DMS 273 (cell line): Measurements from ENCODE around the gene MIX23.
A peak's percentile ranks its signal among the peaks of the same experiment; 100 is the strongest.

Experiments
- DNase-seq: peaks from one replicate; lab custom pipeline; 2025; ENCODE audit not compliant: unreplicated experiment; lab: John Stamatoyannopoulos, UW

Gene MIX23

DNA sequence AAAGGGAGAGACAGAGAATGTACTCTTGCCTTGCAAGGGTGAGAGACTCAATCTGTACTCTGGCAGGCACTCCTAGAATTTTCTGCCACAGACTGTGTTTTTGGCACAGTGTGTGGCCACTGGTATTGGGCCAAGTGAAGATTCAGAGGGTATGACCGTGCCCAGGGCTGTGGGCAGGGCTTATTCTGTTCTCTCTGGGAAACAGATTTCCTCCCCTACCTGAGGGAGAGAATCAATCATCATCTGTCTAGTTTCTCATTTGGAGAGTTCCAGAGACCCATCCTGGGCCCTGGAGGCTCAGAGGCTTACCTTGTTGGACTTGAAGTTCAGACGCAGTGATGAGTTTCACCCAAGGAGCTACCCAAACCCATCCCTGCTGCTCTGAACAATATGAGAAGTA, 29.8 kb downstream of the MIX23 start:
- peak; percentile 35 for DNase-seq

GRCh38 chr3:122351612-122352011, 31.4 kb downstream of the MIX23 start:
- DNase-seq = no peak

GRCh38 chr3:122350814-122351418, 32.1 kb downstream of the MIX23 start:
- no peak for DNase-seq

DNA sequence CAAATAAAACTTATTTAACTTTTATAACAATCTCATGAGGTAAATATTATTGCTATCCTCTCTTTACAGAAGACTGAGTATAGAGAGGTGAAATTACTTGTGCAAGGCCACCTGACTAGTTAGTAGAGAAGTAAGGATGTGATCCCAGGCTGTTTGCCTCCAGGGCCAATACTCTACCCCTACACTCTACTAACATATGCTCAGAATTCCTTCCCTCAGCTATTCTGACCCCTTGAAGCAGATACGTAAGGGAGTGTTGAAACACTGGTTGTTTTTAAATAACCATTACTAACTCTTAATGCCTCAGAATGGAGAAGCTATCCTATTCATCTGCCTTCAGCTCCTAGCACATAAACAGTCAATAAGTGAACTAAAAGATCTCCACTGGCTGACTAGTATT, 33.9 kb downstream of the MIX23 start:
- no peak for DNase-seq

DNA sequence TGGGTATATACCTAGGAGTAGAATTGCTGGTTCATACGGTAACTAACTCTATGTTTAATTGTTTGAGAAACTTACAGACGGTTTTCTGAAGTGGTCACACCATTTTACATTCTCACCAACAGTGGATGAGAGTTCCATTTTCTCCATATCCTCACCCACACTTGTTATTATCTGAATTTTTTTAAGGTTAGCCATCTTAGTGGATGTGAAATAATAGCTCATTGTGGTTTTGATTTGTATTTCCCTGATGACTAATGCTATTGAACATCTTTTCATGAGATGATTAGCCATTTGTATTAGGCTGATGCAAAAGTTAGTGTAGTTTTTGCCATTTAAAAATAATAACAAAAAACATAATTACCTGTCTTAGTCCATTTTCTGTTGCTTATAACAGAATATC, 39.4 kb downstream of the MIX23 start:
- no peak for DNase-seq

GRCh38 chr3:122342803-122343202, 40.2 kb downstream of the MIX23 start:
- DNase-seq = no peak

DNA sequence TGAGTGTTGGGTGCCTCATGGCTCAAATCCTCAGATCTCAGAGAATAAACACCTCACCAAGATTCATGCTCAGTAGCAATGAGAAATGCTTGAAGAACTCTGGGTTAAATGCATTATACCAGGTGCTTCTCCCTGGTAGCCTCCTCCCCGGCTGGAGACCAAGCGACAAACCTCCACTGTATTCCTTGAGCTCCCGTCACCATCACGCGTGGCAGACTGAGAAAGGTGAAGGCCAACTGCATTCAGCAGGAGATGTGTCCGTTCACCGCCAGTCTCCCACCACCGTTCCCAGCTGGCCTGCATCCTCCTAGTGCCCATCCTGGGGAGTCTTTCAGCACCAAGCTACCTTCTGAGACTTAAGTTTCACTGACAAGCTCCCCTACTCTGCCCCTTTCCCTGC, 50.5 kb downstream of the MIX23 start:
- DNase-seq = no peak

- no peak for DNase-seq
Observed at GRCh38 chr3:122331886-122332285, 51.1 kb downstream of the MIX23 start.

DNA sequence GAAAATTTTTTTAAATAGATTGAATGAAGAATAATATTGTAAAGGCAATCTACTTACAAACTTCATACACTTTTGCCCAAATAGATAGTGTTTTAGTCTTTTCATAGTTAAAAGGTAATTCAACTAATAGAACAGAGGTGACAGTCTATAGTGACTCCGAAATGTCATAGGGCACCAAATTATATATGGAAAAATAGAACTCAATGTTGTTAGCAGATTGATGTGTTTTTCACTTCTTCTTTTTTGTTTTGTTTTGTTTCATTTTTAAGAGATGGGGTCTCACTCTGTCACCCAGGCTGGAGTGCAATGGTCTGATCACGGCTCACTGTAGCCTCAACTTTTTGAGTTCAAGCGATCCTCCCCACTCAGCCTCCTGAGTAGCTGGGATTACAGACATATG, 57.3 kb downstream of the MIX23 start:
- DNase-seq = no peak

GRCh38 chr3:122324871-122325323, 58.1 kb downstream of the MIX23 start, which contains the start of gene CSTA:
TSS of gene CSTA (plus strand) at chr3:122325248. CDS start at chr3:122325293, 45 bp downstream.
- DNase-seq = no peak

DNA sequence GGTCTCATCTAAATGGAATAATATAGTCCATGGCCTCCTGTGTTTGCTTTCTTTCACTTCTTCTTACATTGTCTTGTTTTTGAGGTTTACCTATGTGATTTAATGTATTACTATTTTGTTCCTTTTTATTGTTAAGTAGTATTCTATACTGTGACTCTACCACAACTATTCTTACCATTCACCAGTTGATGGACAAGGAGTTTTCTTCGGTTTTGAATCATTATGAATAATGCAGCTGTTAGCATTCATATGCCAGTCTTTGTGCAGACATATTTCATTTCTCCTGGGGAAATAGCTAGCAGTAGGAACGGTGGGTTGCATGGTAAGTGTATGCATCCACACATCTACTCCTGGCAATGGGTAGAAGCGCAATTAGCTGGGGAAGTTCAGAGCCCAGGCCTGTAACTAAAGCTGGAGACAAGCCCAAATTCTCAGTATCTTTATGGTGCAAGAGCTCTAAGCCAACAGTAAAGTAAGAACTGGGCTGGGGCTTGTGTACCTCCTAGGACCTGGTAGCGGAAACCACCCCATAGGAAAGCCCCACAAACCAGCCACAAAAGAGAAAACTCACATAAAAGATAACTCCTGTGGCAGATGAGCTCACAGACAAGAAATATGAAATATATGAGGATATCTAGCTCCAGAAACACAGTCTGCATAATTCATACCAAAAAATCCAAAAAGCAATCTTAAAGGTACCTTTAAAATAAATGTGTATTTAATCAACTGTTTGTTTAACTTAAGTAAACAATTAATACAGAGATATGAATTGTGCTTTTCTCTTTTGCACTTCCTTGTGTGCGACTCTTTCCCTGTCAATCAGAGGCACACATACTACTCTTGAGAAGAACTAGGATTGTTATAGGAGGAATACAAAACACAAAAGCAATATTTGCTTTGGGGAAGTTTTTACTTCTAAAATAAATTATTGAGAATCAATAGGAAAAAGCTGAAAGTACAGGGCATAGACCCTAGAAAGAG, 60.6 kb downstream of the MIX23 start:
- no peak for DNase-seq

GRCh38 chr3:122318620-122319019, 64.4 kb downstream of the MIX23 start:
- DNase-seq = no peak

DNA sequence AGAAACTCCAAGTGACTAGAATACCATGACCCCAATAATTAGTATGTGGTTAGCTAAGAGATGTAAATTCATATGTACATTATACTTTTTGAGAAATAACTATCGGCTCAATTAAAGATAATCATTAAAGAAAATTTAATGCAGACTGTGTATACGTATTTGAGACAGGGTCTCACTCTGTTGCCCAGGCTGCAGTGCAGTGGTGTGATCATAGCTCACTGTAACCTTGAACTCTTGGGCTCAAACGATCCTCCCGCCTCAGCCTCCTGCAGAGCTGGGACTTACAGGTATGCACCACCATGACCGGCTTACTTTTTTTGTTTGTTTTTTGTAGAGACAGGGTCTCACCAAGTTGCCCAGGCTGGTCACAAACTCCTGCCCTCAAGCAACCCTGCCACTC, 66.7 kb downstream of the MIX23 start:
- DNase-seq = no peak

DNA sequence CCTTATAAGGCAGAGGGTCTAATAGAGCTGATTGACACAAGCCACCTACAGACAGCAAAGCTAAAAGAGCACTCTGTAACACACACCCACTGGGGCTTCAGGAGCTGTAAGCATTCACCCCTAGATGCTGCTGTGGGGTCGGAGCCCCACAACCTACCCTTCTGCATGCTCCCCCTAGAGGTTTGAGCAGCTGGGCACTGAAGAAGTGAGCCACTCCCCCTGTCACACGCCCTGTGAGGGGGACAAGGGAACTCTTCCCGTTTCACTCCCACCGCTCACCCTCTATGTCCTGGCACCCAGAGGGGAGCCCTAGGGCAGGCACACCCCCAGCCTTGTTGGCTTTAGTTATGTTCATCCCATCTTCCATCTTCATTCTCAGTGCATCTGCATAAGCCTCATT, 67.4 kb downstream of the MIX23 start:
- no peak for DNase-seq

- no peak for DNase-seq
Observed at GRCh38 chr3:122314228-122314876, 68.7 kb downstream of the MIX23 start.

- DNase-seq = no peak
Observed at GRCh38 chr3:122313281-122313680, 69.8 kb downstream of the MIX23 start.

DNA sequence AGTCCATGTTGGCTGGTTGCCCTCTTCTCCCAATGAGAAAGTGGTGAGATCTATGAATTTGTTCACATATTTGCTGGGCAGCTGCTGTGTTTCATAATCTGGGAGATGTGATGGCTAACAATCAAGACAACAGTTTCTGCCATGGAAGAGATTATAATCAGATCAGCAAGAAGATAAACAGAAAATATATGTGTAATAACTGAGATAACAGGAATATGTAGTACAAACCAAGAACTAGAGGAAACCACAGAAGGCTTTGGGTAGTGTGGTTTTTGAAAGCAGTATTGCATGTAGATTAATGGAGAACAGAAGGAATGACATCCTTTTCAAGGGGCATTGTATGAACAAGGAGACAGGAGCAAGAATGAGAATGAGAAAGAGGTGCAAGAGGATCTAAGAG, 70.2 kb downstream of the MIX23 start:
- no peak for DNase-seq

DNA sequence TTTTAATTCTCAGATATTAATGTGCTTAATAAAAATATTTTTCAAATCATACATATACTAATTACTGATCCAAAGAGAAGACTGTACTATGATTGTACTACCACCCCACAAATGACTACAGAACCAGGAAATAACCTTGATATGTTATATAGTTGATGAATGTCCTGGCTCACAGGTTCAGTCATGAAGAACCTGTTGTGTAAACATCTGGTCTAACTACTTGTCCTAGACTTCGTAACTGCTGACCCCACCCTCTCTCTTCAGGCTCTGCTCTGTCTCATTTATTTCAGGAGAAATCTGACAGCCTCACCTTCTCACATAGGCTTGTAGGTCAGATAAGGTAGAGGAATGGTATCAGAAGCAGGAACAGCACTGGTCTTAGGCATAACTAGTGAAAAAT, 72.7 kb downstream of the MIX23 start:
- no peak for DNase-seq
